SJSA1 (cell line): ENCODE measurements around the gene ZNF185. TPM values are rescaled to one million over a fixed set of nuclear protein-coding genes. Genes with fewer than 3 reads are reported as not detected.

Experiments used
- DNase-seq, 2 experiments: peaks; one replicate each; pipeline ENCODE4 v3.0.0-alpha.2; 2015 to 2020; ENCODE audit warnings: low spot score in 2 of 2, low read depth in 1 of 2
- H3K27ac ChIP-seq: fragments of 250-450 bp; sonication (Bioruptor Pico); 2 replicates; pipeline ENCODE4 v1.5.1; 2020; ENCODE audit warnings: mild to moderate bottlenecking, moderate library complexity
- H3K27me3 ChIP-seq: fragments of 250-450 bp; sonication (Bioruptor Pico); replicated peaks from 2 replicates; pipeline ENCODE4 v1.5.1; 2020; ENCODE audit warnings: mild to moderate bottlenecking, moderate library complexity
- H3K36me3 ChIP-seq: fragments of 250-450 bp; sonication (Bioruptor Pico); 2 replicates; pipeline ENCODE4 v1.5.1; 2020; ENCODE audit warnings: mild to moderate bottlenecking
- H3K4me1 ChIP-seq: fragments of 250-450 bp; sonication (Bioruptor Pico); replicated peaks from 2 replicates; pipeline ENCODE4 v1.6.1; 2021; ENCODE audit warnings: mild to moderate bottlenecking
- H3K4me3 ChIP-seq: fragments of 250-450 bp; sonication (Bioruptor Pico); 2 replicates; pipeline ENCODE4 v1.5.1; 2020; ENCODE audit warnings: mild to moderate bottlenecking
- H3K9me3 ChIP-seq: fragments of 250-450 bp; sonication (Bioruptor Pico); replicated peaks from 2 replicates; pipeline ENCODE4 v1.5.1; 2020; ENCODE audit warnings: mild to moderate bottlenecking
- total RNA-seq: library from RNA; depleted of rRNA; stranded (reverse); fragments of >200 nt; shearing (Covaris generic); gene quantifications from 2 replicates; pipeline ENCODE4 v1.2.3, GENCODE V29; 2014; rRNA removed

The ZNF185 gene
- total RNA-seq, 1 experiment from 2014 or later = 9.8 TPM

DNA sequence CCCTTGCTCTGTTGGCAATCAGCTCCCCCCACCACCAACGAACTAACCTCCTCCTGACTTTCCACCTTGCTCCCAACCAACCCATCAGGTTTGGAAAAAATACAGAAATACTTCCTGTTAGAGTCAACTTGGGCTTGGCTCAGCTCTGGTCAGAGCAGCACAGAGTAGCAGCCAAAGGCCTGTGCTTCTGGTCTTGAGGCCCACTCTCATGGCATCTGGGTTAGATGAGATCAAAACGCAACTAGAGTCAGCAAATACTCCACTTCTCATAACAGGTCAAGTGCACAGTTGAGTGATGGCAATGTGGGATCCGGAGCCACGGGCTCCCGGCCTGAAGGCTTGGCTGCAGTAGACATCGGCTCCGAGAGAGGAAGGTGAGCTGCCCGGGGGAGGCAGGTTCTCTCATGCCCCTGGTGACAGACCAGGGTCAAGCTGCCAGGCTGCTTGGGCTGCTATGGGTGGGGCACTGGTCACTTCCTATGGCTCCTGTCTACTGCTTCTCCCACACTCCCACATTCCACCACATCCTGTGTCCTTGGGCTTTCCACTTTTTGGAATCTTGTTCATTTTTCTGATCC lies 34.8 kb downstream of the ZNF185 start:
- Histone ChIP-seq H3K27ac (no peak overlapping the region), H3K4me3 (no peak overlapping the region), H3K9me3 (no peaks in the 10 kb centered on the region), H3K4me1 (no peaks in the 10 kb centered on the region), H3K27me3 (no peaks in the 10 kb centered on the region), H3K36me3 (no peaks in the 10 kb centered on the region)
- DNase-seq = no peak

DNA sequence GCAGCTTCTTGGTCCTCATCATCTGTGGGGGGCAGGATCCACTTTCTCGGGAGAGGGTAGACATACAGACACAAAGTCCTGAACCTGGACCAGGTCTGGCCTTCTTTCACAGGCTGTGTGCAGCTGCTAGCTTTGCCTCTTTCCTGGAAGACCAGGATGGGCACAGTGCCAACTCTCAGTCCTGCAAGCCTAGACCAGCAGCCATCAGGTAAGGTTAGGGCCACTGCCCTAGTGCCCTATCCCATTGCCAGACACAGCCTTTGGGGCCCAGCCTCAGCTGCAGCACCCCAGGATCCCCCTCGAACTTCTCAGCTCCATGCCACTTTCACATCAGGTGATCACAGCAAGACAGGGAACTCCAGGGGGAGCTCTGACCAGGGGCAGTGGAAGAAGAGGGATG lies 38.4 kb downstream of the ZNF185 start:
- H3K36me3 ChIP-seq = no peaks in the 10 kb centered on the region
- H3K27me3 ChIP-seq = no peaks in the 10 kb centered on the region
- no peak overlapping the region for H3K27ac ChIP-seq
- H3K4me1 ChIP-seq = peaks cover 3% of the 10 kb centered on the region; the same call in 1 of the 2 replicates
- H3K4me3 ChIP-seq = no peak overlapping the region
- no peaks in the 10 kb centered on the region for H3K9me3 ChIP-seq
- no peak for DNase-seq

DNA sequence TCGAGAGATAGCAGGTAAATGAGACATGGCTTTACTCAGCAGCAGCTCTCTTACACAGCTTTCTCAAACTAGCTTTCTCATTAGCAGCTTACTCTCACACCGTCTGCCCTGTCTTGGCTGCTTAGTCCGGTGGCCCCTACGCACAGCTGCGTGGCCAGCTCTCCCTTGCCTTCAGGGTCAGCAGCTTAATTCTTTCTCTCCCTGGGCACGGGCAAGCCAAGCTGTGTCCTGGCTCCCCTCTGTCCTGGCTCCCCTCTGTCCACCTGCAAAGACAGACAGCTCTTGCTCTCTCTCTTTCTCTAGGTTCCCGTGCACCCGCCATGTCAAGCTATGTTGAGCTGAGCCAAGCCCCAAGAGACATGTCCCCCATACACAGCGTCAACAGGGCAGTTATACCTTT lies 39.4 kb downstream of the ZNF185 start:
- Histone ChIP-seq H3K36me3 (no peaks in the 10 kb centered on the region), H3K27me3 (no peaks in the 10 kb centered on the region), H3K4me1 (peaks cover 7% of the 10 kb centered on the region), H3K4me3 (no peak overlapping the region), H3K27ac (no peak overlapping the region), H3K9me3 (no peaks in the 10 kb centered on the region)
- DNase-seq = no peak

DNA sequence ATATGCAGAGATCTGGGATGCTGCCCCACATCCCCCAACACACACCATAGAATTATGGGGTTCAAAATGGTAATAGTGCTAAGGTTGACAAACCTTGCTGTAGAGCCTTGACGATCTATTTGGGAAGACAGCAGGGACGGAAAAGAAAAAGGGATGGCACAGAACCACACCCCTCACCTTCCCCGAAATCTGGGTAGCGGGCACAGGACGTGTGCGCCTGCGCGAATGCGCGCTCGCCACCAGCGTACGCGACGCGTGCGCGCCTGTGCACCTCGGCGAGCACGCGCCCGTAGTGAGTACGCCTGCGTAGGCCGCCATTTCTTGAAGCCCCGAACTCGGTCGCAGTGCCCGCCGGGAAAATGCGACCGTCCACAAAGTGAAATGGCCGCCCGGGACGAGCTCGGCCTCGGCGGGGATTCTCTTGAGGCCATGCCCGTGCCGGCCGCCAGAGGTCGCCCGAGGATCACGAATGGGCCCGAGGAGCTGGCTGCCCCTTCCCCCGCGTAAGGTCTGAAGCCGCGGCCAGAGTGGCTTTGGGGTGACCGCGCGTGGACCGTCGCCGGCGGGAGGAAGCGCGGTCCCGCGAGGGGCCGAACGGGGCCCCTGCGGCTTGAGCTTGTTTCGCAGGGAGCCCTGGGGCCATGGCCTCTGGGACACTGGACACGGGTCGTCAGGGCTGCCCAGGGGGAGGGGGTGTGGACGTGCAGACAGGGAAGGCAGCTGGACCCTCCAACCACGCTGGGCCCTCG lies 43.6 kb downstream of the ZNF185 start:
- Histone ChIP-seq H3K4me1 (peaks cover 9% of the 10 kb centered on the region), H3K9me3 (no peaks in the 10 kb centered on the region), H3K4me3 (peak overlapping the region; percentile 42), H3K27me3 (no peaks in the 10 kb centered on the region), H3K36me3 (no peaks in the 10 kb centered on the region), H3K27ac (peak overlapping the region; percentile 57)
- peak; percentile 88 to 89 for DNase-seq

DNA sequence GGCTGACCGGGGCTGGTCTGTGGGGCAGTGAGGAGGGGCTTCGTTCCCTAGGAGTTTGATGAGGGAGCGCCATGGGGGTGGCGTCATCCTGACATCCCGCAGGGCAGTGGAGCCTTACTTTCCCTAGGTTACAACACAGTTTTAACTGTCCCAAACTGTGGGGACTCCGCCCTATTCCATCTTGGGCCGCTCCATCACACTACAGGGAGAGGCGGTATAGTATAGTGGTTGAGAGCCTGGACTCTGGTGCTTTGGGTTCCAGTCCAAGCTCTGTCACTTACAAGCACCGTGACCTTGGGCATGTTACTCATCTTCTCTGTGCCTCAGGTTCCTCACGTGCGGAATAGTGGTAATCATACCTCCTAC lies 44.2 kb downstream of the ZNF185 start:
- Histone ChIP-seq H3K4me1 (peaks cover 9% of the 10 kb centered on the region), H3K4me3 (peak overlapping the region; percentile 42), H3K27ac (peak overlapping the region; percentile 57), H3K9me3 (no peaks in the 10 kb centered on the region), H3K36me3 (no peaks in the 10 kb centered on the region), H3K27me3 (no peaks in the 10 kb centered on the region)
- DNase-seq = no peak

DNA sequence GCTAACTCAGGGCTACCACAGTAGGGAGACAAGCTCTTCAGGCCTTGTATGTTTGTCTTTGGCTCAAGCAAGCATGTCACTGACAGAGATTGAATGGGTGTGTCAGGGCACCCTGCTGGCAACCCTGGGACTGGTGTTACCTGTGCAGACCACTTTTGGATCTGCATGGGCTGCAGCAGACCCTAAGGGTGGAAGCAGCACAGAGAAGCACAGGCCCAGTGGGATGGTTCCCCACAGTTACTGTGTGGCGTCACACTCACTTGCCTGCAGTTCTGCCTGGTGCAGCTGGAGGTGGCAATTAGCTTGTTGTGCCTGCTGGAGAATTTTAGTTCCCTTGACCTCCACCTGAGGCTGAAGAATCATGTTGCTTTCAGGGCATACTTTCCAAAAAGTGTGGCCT lies 46.0 kb downstream of the ZNF185 start:
- Histone ChIP-seq H3K4me3 (no peak overlapping the region), H3K4me1 (peaks cover 9% of the 10 kb centered on the region)
- no peak for DNase-seq

DNA sequence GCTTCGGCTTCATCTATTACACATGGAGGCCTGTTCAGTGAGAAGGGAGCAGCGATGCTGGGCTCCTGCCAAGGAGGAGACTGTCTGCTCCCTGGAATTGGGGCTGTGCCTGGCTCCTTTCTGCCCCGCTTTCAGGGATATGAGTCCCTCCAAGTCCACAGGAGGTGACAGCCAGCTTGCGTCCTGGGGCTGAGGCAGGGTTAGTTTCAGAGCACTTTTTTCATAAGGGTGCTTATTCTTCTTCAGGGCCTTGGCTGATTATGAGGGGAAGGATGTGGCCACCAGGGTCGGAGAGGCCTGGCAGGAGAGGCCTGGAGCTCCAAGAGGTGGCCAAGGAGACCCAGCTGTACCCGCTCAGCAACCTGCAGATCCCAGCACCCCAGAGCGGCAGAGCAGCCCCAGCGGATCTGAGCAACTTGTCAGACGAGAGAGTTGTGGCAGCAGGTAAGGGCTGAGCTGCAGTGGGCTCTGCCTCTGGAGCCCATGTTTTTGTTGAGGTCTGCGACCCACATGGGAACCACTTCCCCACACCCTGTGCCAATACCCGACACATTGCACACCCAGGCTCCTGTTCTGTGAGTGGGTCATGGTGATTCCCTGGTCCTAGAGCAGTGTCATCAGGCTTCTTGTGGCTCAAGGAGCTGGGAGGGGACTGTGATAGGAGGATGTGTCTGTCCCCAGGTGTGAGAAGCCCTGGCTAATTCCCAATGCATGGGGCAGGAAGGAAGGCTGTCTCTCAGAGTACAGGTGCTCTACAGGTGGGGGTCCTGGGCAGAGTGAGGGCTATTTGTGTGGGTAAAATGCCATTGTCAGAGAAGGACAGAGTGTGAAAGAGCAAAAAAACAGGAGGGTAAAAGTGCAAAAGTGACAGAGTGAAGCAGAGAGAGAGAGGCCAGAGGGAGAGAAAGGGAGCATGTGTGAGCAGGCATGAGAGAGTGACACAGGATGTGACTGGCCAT lies 47.4 kb downstream of the ZNF185 start:
- no peak for DNase-seq
- H3K27me3 ChIP-seq = no peaks in the 10 kb centered on the region
- no peaks in the 10 kb centered on the region for H3K9me3 ChIP-seq
- no peak overlapping the region for H3K27ac ChIP-seq
- no peak overlapping the region for H3K4me3 ChIP-seq
- peaks cover 9% of the 10 kb centered on the region for H3K4me1 ChIP-seq
- H3K36me3 ChIP-seq = no peaks in the 10 kb centered on the region

More for the DNA sequence above, 46.0 kb downstream of the ZNF185 start:
- H3K27me3 ChIP-seq = no peaks in the 10 kb centered on the region
- H3K27ac ChIP-seq = no peak overlapping the region
- no peaks in the 10 kb centered on the region for H3K36me3 ChIP-seq
- H3K9me3 ChIP-seq = no peaks in the 10 kb centered on the region

DNA sequence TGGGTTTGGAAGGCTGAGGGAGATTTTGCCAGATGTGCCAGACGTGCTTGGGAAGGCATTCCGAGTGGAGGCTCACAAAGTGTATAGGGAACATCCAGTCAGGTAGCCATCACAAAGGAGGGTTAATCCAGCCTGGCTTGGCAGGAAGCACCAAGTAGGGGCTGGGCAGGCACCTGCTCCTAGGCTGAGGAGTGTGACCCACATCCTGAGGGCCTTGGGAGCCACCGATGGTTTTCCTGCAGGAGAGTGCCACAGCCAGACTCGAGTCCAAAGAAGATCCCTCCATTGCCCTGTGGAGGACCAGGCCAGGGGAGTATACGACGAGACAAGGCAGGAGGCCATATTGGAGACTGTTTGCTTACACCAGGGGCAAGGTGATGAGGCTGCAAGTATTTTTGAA lies 48.8 kb downstream of the ZNF185 start:
- Histone ChIP-seq H3K4me3 (no peak overlapping the region), H3K36me3 (no peaks in the 10 kb centered on the region), H3K27ac (no peak overlapping the region), H3K4me1 (peaks cover 7% of the 10 kb centered on the region), H3K27me3 (no peaks in the 10 kb centered on the region), H3K9me3 (no peaks in the 10 kb centered on the region)
- no peak for DNase-seq

Other genes with a start within 250 kb of the ZNF185 start
- 0.34 TPM in 1 of 2 replicates, not detected in the other for gene MAGEA3, start 199.3 kb upstream of the ZNF185 start, total RNA-seq
- not detected in 2 replicates for gene CSAG2, start 188.8 kb upstream of the ZNF185 start, total RNA-seq
- not detected in 2 replicates for gene MAGEA2B, start 183.4 kb upstream of the ZNF185 start, total RNA-seq
- gene CSAG1, start 164.3 kb upstream of the ZNF185 start, total RNA-seq = not detected in 2 replicates
- gene MAGEA12, start 164.3 kb upstream of the ZNF185 start, total RNA-seq = not detected in 2 replicates
- gene MAGEA2, start 144.2 kb upstream of the ZNF185 start, total RNA-seq = not detected in 2 replicates
- gene CSAG3, start 138.8 kb upstream of the ZNF185 start, total RNA-seq = not detected in 2 replicates
- gene MAGEA6, start 128.4 kb upstream of the ZNF185 start, total RNA-seq = 0.08 TPM in 1 of 2 replicates, not detected in the other
- gene CETN2, start 67.3 kb upstream of the ZNF185 start, total RNA-seq = 33.8 and 53.2 TPM in 2 replicates
- gene NSDHL, start 67.0 kb upstream of the ZNF185 start, total RNA-seq = 6.8 and 12.7 TPM in 2 replicates
- 0.08 TPM in 1 of 2 replicates, not detected in the other for gene PNMA5, start 96.0 kb downstream of the ZNF185 start, total RNA-seq
- not detected in 2 replicates for gene PNMA3, start 158.4 kb downstream of the ZNF185 start, total RNA-seq
- gene PNMA6A, start 174.4 kb downstream of the ZNF185 start, total RNA-seq = not detected in 2 replicates